IPS DF 19.7 (cell line): ENCODE data around the gene PHKG2.

ENCODE experiments used
- DNase-seq: peaks from one replicate; pipeline ENCODE4 v3.0.0-alpha.2; 2013; ENCODE audit warnings: low read depth, low spot score

Gene PHKG2

GRCh38 chr16:30728321-30728720, 19.9 kb upstream of the PHKG2 start:
- DNase-seq: no peak

DNA sequence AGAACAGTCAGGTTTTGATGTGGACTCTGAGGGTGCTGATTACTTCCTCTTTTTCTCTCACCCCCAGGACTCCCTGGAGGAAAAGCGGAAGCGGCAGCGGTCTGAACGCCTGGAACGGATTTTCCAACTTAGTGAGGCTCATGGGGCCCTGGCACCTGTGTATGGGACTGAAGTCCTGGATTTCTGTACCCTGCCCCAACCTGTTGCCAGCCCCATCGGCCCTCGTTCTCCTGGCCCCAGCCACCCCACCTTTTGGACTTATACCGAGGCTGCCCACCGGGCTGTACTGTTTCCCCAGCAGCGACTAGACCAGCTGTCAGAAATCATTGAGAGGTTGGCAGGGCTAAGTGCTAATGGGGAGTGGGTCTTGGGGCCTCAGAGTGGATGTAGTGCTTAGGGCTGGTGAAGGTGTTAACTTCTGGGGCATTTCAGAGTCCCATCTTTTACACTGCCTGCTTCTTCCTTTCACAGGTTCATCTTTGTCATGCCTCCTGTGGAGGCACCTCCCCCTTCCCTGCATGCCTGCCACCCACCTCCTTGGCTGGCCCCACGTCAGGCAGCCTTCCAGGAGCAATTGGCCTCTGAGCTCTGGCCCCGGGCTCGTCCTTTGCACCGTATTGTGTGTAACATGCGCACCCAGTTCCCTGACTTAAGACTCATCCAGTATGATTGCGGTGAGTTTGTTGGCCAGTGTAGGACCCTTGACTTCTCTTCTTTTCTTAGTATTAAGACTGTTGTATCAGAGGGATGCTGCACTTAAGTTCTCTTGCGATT, 19.1 kb upstream of the PHKG2 start:
- no peak for DNase-seq

GRCh38 chr16:30731411-30731810, 16.8 kb upstream of the PHKG2 start:
- no peak for DNase-seq

DNA sequence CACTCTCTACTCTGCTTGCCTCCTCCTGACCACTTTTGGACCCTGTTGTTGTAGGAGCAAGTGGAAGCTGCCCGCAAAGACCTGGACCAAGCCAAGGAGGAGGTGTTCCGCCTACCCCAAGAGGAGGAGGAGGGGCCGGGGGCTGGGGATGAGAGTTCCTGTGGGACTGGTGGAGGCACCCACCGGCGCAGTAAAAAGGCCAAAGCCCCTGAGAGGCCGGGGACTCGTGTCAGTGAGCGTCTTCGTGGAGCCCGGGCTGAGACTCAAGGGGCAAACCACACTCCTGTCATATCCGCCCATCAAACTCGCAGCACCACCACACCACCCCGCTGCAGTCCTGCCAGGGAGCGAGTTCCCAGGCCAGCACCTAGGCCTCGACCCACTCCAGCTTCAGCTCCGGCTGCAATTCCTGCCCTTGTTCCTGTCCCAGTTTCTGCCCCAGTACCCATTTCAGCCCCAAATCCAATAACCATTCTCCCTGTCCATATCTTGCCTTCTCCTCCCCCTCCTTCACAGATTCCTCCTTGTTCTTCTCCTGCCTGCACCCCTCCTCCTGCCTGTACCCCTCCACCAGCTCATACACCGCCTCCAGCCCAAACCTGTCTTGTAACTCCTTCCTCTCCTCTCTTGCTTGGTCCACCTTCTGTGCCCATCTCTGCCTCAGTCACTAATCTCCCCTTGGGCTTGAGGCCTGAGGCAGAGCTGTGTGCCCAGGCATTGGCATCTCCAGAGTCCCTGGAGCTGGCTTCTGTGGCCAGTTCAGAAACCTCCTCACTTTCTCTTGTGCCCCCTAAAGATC, 11.0 kb upstream of the PHKG2 start:
- DNase-seq: no peak

GRCh38 chr16:30737794-30738648, 10.2 kb upstream of the PHKG2 start:
- DNase-seq: no peak

GRCh38 chr16:30738984-30739951, 9.0 kb upstream of the PHKG2 start:
- DNase-seq: no peak

DNA sequence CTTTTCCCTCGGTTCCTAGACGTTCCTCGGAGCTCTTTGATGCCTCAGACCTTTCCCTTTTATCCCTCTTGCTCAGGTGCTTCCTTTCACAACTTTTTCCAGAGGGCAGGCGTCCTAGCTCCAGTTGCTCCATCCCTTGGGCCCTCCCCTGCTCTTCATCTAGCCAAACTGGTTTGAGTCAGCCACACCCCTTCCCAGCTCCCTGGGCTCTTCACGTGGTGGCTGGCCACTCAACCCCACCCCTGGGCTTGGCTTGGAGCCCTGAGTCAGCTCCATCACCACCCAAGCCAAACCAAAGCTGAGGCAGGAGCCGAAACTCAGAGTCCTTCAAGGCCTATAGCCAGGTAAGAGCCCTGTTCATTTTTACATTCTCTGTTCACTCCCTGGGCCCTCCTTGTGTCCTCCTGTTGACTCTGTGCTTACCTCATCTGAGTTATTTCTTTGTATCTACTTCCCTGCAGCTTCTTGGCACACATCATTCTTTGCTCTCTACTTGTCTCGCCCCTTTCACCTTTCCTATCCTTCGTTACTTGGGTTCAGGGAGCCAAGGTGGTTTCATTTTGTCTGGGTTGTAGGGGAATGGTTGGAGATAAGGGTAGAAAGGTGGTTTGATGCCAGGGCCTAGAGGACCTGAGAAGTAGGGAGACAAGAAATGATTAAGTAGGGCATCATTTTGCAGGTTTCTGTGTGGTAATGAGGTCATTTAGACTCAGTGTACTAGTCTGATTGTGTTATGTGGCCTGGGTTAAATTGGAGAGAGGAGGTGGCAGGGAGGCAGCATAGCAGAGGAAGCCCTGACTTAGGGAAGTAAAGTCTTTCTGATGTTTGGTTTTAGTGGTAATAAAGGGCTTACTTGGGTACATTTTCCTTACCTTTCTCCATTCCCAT, 7.6 kb upstream of the PHKG2 start:
- DNase-seq: no peak

- no peak for DNase-seq
Observed at GRCh38 chr16:30741461-30741914, 6.7 kb upstream of the PHKG2 start.

DNA sequence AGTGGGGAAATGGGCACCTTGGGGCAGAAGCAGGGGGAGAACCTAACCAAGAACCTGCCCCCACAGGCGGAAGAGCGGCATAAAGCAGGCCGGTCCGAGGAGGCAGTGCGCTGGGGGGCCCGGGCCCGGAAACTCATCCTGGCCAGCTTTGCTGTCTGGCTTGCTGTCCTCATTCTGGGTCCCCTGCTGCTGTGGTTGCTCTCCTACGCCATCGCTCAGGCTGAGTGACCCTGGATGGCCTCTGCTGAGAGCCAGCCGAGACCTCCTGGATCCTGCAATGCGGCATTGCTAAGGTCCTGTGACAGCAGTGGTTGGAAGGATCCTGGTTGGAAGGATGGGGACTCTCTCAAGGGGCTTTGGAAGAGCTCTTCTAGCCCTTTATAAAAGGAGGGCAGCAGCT, 4.5 kb upstream of the PHKG2 start:
- no peak for DNase-seq

DNA sequence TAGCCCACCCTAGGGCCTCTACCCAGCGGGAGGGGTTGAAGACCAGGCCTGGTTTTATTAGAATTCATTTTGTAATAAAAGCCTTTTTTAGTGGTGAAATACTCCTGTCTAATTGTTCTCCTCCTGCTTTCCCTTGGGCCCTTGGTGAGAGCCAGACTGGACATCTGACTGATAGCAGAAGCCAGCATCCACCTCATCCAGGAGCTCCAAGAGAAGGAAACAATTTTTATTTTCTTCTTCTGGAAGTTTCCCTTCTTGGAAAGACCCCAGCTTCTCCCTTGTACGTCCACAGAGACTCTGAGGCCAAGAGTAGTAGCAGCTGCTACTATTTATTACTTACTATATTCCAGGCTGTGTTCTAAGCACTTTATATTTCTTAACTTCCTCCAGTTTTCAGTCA, 4.0 kb upstream of the PHKG2 start:
- no peak for DNase-seq

DNA sequence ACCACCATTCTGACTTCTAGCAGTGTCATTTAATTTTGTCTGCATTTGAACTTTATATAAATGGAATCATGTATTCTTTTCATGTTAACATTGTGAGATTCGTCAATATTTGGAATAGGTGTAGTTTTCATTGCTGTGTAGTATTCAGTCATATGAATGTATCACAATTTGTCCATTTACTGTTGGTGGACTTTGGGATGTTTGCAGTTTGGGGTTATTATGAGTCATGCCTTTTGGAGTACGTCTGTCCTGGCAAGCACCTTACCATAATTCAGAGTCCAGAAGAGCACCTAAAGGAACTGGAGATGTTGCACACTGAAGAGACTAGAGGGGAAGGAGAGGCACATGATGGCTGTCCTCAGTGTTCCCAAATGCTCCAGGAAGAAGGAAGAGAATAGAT, 3.1 kb upstream of the PHKG2 start:
- DNase-seq: no peak

- no peak for DNase-seq
Observed at GRCh38 chr16:30746638-30747175, 1.5 kb upstream of the PHKG2 start.

DNA sequence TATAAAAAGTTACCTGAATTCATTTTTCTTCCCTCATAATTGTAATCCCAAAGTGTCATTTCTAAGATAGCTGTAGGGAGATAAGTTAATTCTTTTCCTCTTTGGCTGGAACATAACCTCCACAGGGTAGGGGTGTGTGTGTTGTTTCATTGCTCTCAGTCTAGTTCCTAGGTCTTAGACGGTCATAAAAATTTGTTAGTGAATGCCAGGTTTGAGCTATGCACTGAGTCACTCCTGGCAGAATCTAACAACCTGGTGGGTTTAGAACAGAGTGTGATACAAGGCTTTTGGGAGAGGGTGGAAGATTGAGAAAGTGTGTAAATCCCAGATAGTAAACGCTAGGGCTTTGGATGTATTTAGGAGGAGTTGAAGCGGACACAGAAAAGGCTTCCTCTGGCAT, 894 bp upstream of the PHKG2 start:
- no peak for DNase-seq

DNA sequence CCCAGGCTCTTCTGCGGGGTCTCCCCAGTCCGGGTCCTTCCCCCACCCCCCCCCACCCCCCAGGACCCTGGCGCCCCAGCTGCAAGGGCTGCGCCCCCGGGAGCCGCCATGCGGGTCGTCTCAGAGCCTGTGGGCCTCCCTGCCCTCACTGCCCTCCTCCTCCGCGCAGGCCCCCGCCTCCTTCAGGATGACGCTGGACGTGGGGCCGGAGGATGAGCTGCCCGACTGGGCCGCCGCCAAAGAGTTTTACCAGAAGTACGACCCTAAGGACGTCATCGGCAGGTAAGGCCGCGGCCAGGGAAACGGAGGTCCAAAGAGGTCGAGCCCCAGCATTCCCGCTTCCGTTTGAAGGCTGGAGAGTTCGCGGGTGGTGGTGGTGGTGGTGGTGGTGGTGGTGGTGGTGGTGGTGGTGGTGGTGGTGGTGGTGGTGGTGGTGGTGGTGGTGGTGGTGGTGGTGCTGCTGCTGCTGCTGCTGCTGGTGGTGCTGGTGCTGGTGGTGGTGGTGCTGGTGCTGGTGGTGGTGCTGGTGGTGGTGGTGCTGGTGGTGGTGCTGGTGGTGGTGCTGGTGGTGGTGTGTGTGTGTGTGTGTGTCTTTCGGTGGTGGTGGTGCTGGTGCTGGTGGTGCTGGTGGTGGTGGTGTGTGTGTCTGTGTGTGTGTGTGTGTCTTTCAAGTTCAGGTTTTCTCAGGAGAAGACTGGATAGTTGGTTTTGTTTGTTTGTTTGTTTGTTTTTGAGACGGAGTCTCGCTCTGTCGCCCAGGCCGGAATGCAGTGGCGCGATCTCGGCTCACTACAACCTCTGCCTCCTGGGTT, 615 bp downstream of the PHKG2 start:
- no peak for DNase-seq

DNA sequence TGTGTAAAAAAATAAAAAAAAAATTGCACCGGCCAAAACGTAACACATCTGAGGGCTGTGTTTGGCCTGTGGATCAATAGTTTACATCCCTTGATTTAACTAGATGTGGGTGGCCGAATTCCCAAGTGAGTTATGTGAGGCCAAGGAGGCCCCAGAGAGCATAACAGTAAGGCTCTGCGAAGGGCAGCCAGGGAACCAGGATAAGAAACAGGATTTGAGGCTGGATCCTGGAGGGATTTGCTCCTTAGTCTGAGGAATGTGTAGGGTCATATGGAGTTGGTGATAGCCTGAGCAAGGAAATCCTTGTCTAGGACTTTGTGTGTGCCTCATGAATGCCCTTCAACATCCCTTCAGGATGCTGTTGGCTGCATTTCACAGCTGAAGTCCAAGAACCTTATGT, 2.0 kb downstream of the PHKG2 start:
- DNase-seq: no peak

- DNase-seq: no peak
Observed at GRCh38 chr16:30750876-30751465, 2.7 kb downstream of the PHKG2 start.

DNA sequence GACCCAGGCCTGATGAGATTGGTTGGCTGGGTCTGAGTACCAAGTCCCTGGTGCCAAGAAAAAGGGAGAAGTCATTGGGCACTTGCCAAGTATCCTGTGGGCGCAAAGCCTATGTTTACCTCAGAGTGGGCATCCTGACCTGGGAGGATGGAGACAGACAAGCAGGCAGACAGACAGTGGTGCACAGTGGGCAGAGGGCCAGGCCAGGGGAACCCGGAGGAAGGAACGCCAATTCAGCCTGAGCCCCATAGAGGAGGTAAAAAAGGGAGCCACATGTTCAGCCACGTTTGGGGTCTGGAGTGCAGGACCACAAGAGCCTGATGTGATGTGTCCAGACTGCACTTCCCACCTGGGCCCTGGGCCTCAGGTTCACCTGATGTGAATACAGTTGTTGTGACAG, 5.4 kb downstream of the PHKG2 start:
- DNase-seq: no peak
